ENCODE measurements around the gene PHF19. TPM values are rescaled to one million over a fixed set of nuclear protein-coding genes. Genes with fewer than 3 reads are reported as not detected.
A peak's percentile ranks its signal among the peaks of the same experiment; 100 is the strongest.

Gene PHF19
- polyA plus RNA-seq, 1 donor (not counting 4 experiments of a cell fraction or from before 2014, with no cell fraction given) = 11.7 TPM

DNA sequence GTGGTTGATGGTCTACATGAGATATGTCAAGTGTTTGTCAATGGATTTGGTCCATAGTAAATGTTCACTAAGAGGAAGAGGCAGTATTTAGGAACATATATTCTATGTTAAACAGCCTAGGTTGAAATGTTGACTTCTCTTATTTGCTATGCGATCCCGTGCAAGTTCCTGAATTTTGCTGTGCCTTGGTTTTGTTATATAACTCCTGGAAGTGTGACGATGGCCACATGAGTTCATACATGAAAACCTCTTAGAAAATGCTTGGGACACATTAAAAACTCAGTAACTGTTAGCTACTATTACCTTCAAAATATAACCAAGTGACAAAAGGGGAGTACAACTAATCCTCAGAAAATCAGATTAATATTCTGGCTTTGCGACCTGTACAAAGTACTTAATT lies 61.9 kb downstream of the PHF19 start:
- Histone ChIP-seq H3K4me2 (ENCODE audit: control insufficient read depth, extremely low read depth, insufficient read depth, low read depth, low read length) (no peak overlapping the region), H3K4me3 (ENCODE audit: control insufficient read depth in 2 of 3, extremely low read depth in 1 of 3, insufficient read depth in 2 of 3, low read depth in 1 of 3, low read length in 3 of 3) (no peak overlapping the region), H2AFZ (ENCODE audit: control insufficient read depth, low read length) (no peak overlapping the region), H4K20me1 (ENCODE audit: control insufficient read depth, extremely low read depth, insufficient read depth, low read length) (no peaks in the 10 kb centered on the region), H3K9me3 (ENCODE audit: control insufficient read depth, low read depth, low read length) (no peaks in the 10 kb centered on the region), H3K27me3 (ENCODE audit: control insufficient read depth, extremely low read depth, insufficient read depth, low read length) (no peaks in the 10 kb centered on the region), H3K27ac (ENCODE audit: control insufficient read depth, insufficient read depth, low read length) (no peak overlapping the region), H3K9ac (ENCODE audit: control insufficient read depth, extremely low read depth, insufficient read depth, low read length) (no peak overlapping the region), H3K79me2 (ENCODE audit: control insufficient read depth, insufficient read depth, low read length) (no peaks in the 10 kb centered on the region), H3K9me1 (ENCODE audit: control insufficient read depth, extremely low read depth, insufficient read depth, low read length) (no peaks in the 10 kb centered on the region), H3K4me1 (ENCODE audit: control insufficient read depth, extremely low read depth, insufficient read depth, low read length) (no peaks in the 10 kb centered on the region), H3K36me3 (ENCODE audit: control insufficient read depth in 2 of 2, extremely low read depth in 1 of 2, insufficient read depth in 2 of 2, low read length in 2 of 2) (peaks cover 0 to 9% of the 10 kb centered on the region in 2 experiments)
- DNase-seq (ENCODE audit: low read depth, low spot score) (no peak), FAIRE-seq (peak; percentile 76)
- dilution Hi-C loops (cut with MboI; ENCODE audit: extremely low pct_ligation_motif_present, low sequenced_read_pairs) = no loop called here
- TF ChIP-seq, protein P1, sequence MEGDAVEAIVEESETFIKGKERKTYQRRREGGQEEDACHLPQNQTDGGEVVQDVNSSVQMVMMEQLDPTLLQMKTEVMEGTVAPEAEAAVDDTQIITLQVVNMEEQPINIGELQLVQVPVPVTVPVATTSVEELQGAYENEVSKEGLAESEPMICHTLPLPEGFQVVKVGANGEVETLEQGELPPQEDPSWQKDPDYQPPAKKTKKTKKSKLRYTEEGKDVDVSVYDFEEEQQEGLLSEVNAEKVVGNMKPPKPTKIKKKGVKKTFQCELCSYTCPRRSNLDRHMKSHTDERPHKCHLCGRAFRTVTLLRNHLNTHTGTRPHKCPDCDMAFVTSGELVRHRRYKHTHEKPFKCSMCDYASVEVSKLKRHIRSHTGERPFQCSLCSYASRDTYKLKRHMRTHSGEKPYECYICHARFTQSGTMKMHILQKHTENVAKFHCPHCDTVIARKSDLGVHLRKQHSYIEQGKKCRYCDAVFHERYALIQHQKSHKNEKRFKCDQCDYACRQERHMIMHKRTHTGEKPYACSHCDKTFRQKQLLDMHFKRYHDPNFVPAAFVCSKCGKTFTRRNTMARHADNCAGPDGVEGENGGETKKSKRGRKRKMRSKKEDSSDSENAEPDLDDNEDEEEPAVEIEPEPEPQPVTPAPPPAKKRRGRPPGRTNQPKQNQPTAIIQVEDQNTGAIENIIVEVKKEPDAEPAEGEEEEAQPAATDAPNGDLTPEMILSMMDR (optimal IDR thresholded peaks at IDR 0.05 in 1 of 3, IDR thresholded peaks at IDR 0.05 in 1 of 3, conservative IDR thresholded peaks at IDR 0.05 in 1 of 3; ENCODE audit: extremely low read depth in 1 of 3, insufficient read depth in 2 of 3, low read length in 3 of 3) = no peak
- no peak for TF ChIP-seq EZH2 (IDR thresholded peaks at IDR 0.05; ENCODE audit: low read length)

DNA sequence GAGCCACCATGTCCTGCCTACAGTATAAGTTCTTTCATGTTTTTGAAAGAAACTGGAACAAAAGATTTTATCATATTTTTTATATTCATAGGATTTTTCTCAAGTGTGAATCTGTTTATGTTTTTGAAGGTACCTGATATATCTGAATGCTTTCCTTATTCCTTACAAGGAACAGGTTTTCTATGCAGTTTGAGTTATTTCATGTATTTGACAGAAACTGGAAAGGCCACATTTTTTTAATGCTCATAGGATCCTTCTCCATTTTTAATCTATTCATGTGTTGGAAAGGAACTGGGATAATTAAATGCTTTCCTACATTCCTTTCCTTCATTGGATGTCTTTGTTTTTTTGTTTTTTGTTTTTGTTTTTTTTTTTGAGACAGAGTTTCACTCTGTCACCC lies 68.1 kb downstream of the PHF19 start:
- no peak for TF ChIP-seq EZH2 (IDR thresholded peaks at IDR 0.05; ENCODE audit: low read length)
- TF ChIP-seq, protein P1 (optimal IDR thresholded peaks at IDR 0.05 in 1 of 3, IDR thresholded peaks at IDR 0.05 in 1 of 3, conservative IDR thresholded peaks at IDR 0.05 in 1 of 3; ENCODE audit: extremely low read depth in 1 of 3, insufficient read depth in 2 of 3, low read length in 3 of 3) = no peak
- H3K4me3 ChIP-seq (ENCODE audit: control insufficient read depth in 2 of 3, extremely low read depth in 1 of 3, insufficient read depth in 2 of 3, low read depth in 1 of 3, low read length in 3 of 3) = no peak overlapping the region
- no peaks in the 10 kb centered on the region for H3K9me3 ChIP-seq (ENCODE audit: control insufficient read depth, low read depth, low read length)
- H3K9me1 ChIP-seq (ENCODE audit: control insufficient read depth, extremely low read depth, insufficient read depth, low read length) = no peaks in the 10 kb centered on the region
- dilution Hi-C loops (cut with MboI; ENCODE audit: extremely low pct_ligation_motif_present, low sequenced_read_pairs) = no loop called here
- H3K4me2 ChIP-seq (ENCODE audit: control insufficient read depth, extremely low read depth, insufficient read depth, low read depth, low read length) = no peak overlapping the region
- no peaks in the 10 kb centered on the region for H3K27me3 ChIP-seq (ENCODE audit: control insufficient read depth, extremely low read depth, insufficient read depth, low read length)
- H3K79me2 ChIP-seq (ENCODE audit: control insufficient read depth, insufficient read depth, low read length) = no peaks in the 10 kb centered on the region
- FAIRE-seq (no peak), DNase-seq (ENCODE audit: low read depth, low spot score) (no peak)
- H3K36me3 ChIP-seq (ENCODE audit: control insufficient read depth in 2 of 2, extremely low read depth in 1 of 2, insufficient read depth in 2 of 2, low read length in 2 of 2) = no peaks in the 10 kb centered on the region
- H4K20me1 ChIP-seq (ENCODE audit: control insufficient read depth, extremely low read depth, insufficient read depth, low read length) = no peaks in the 10 kb centered on the region
- no peak overlapping the region for H3K9ac ChIP-seq (ENCODE audit: control insufficient read depth, extremely low read depth, insufficient read depth, low read length)
- no peak overlapping the region for H3K27ac ChIP-seq (ENCODE audit: control insufficient read depth, insufficient read depth, low read length)
- no peak overlapping the region for H2AFZ ChIP-seq (ENCODE audit: control insufficient read depth, low read length)
- H3K4me1 ChIP-seq (ENCODE audit: control insufficient read depth, extremely low read depth, insufficient read depth, low read length) = no peaks in the 10 kb centered on the region
